Effector CD4-positive, alpha-beta T cell (primary cell): Measurements from ENCODE around the gene COL10A1.
"Not testable (repeated sequence)": the region's sequence is repeated elsewhere in the genome, so short reads cannot be mapped to it uniquely, and the experiment has no call there.

Experiments used
- DNase-seq: peaks from one replicate; pipeline ENCODE4 v3.0.0-alpha.2; 2020

Gene COL10A1

DNA sequence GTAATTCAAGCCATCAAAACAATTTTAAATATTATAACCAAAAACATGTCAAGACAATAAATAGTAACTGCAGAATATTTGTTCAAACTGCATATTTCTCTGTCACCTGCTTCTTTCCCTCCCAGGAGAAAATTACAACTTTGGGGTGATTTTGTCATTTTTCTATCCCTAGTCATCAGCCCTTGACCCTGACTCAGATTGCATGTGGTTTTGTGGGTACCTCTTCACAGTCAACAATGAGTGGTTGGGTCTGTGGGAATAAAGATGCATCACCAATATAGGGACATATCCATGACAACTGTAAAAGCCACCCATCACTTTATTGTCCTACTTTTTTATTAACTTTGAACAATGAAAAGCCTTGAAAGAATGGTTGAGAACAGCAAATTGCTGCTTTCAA lies 7.3 kb downstream of the COL10A1 start:
- DNase-seq: no peak

GRCh38 chr6:116115781-116116180 lies 10.2 kb downstream of the COL10A1 start:
- no peak for DNase-seq

DNA sequence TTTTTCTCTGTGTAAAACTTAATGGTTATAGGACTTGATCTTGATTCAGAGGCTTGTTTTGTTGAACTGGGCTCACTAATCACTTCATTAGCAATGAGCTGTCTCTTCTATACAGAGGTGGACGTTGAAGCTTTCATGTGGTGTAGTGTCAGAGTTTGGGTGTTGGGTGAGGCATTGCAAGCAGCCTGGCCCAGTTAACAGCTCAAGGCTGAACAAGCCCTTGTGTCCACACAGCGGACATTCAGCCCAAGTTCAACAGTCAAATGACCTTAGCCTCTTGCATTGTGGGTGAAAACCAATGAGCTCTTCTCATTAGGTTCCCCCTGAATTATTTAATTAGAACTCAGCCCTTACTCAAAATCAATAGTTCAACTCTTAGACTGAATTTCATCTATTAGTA lies 12.5 kb downstream of the COL10A1 start:
- DNase-seq: no peak

DNA sequence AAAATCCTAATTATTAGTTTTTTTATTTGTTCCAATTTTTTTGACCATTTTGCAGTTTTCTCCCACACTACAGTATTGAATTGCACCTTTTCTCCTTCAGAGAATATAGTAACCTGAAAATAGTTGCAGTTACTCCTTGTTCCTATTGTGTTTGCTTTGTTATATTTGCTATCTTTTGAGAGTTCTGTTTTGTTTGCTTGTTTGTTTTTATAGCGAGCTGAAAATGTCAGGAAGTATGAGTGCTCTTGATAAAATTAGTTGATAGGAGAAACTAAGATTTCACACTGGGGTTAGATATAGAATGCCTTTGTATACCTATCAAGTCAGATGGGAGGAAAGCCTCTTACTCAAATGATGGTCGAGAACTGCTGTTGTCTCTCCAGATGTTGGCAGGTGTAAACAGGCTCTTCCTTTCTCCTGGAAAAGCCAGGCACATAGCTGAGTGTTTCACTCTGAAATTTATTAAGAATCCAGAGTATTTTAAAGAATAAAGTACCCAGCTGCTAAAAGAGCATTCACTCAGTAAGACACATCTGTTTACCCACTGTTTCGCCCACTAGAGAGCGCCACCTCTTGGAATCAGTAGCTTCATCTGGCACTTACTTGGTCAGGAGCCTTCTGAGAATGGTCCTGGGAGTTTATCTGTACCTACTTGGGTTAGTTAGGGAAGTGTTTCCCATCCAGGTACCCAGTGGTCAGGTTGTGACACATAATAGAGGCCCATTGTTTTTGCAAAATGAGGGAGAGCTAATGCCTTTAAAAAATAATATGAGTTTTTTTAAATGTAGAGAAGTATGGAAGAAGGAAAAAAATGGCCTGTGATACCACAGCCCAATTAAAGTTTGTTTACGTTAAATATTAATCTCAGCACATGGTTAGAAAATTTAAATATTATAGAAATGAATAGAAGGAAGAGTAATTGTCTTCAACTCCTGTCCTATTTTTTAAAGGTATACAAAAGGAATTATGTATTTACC lies 14.1 kb downstream of the COL10A1 start:
- no peak for DNase-seq

- no peak for DNase-seq
These were observed 17.1 kb downstream of the COL10A1 start for GRCh38 chr6:116108836-116109235.

- DNase-seq: no peak
These were observed 19.8 kb downstream of the COL10A1 start for GRCh38 chr6:116106146-116106545.

- no peak for DNase-seq
These were observed 20.7 kb downstream of the COL10A1 start for GRCh38 chr6:116105247-116105646.

GRCh38 chr6:116104636-116105035 lies 21.3 kb downstream of the COL10A1 start:
- DNase-seq: no peak

- DNase-seq: no peak
These were observed 23.1 kb downstream of the COL10A1 start for GRCh38 chr6:116102873-116103272.

GRCh38 chr6:116101790-116102189 lies 24.1 kb downstream of the COL10A1 start:
- no peak for DNase-seq

DNA sequence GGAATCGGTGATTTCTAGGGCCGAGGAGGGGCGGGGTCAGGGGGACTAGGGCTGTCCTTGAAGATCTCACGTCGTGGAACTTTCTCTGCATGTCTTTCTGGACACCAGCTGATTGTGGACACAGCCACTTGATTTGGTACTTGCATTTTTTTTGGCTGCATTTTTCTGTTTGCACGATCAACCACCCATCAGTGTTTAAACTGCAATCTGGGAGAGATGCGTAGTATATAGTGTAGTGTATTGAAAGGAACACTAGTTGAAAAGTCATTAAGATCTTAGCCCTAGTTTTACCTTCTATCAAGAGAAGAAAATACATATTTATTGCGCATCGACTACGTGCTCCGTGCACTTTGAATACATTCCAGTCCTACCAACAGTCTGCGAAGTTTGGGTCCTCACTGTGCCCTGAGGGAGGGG lies 24.6 kb downstream of the COL10A1 start:
- no peak for DNase-seq

GRCh38 chr6:116100419-116101301 lies 25.3 kb downstream of the COL10A1 start, which contains the start of gene NT5DC1:
TSS of gene NT5DC1 (plus strand) at chr6:116100853. CDS start at chr6:116100931, 78 bp downstream.
- peak; percentile 73 for DNase-seq

DNA sequence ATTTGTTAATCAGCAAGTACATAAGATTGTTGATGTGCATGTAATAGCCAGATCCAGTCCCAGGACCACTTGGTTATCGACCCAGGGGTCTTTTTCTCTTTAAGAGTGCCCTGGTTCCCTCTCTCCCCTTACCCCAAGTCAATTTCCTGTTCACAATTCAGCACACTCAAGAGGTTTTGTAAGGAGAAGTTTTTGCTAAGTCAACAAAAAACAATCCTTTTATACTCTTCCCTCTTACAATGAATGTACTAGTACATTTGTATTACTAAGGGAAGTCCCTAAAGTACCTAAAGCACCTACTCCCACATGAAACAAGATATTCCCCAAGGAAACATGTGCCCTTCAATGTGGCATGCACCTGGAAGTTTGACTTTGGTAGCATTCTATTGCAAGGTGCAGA lies 26.9 kb downstream of the COL10A1 start:
- DNase-seq: no peak

DNA sequence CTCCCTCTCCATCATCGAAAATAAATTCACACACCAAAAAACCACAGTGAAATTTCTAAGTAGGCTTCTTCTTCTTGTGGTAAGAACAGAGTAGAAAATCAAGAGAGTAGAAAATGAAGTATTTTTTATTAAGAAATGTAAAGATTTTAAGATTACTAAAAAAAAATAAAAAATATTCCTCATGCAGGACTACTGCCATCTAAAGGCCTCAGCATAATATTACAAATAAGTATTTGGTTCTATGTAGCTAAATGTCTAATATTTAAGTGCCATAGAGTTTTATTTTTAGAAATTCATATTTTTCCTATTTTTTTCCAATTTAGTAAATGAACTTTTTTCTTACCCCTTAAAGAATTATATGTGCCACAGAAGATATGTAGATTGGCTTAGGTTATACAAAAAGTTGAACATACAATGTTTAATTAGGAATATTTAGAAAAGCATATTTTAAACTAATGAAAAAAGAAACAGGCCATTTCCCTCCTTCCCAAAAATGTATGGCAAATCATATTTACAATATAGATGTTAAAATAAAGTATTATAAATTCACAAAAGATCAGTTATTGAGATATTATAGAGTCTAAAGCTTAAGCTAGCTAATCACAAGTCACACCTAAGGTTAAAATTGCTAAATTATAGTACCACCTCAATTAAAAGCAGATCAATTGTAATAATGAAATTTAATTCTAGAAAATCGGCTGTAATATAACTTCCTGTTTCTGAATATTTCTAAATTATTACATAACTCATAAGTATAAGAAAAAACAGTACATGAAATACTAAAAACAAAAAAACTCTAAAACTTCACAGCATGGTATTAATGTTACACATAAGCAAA lies 28.7 kb downstream of the COL10A1 start:
- no peak for DNase-seq

DNA sequence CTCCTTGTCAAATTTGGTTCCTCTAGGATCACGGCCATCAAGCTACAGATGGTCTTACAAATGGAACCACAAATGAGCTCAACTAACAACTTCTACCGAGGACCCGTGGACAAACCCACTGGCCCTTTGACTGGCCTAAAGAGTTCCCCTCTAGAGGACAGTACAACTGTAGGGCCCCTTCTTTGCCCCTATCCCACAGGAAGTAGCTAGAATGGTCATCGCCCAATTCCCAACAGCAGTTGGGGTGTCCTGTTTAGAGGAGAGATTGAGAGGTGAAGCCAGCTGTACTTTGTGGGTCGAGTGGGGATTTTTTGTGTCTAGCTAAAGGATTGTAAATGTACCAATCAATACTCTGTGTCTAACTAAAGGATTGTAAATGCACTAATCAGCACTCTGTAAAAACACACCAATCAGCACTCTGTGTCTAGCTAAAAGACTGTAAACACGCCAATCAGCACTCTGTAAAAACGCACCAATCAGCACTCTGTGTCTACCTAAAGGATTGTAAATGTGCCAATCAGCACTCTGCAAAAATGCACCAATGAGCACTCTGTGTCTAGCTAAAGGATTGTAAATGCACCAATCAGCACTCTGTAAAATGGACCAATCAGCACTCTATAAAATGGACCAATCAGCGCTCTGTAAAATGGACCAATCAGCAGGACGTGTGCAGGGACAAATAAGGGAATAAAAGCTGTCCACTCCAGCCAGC lies 29.7 kb downstream of the COL10A1 start:
- DNase-seq: not testable (repeated sequence)

DNA sequence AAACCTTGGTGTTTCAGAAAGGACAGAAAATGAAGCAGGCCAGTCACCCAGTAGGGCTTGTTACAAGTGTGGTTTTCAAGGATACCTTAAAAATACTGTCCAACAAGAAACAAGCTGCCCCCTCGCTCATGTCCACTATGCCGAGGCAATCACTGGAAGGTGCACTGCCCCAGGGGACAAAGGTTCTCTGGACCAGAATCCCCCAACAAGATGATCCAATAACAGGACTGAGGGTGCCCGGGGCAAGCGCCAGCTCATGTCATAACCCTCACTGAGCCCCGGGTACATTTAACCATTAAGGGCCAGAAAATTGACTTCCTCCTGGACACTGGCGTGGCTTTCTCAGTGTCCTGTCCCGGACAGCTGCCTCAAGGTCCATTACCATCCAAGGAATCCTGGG lies 31.9 kb downstream of the COL10A1 start:
- DNase-seq: no peak

DNA sequence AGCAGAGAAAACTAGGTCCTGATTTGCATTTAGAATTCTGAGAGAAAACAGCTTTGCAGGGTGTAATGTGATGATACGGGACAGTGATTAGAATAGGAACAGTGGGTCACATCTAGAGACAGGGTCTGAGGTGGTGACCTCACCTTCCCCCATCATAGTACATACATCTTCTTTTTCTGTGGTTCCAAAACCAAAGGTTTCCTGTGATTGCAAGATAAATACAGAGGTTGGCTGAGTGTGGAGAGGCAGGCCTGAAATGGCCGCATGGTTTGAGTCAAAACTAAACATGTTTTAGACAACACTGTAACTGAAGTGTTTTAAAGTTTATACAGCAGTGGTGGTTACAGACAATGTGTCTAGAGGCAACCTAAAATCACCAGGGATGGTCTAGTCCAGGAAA lies 35.7 kb downstream of the COL10A1 start:
- DNase-seq: no peak

DNA sequence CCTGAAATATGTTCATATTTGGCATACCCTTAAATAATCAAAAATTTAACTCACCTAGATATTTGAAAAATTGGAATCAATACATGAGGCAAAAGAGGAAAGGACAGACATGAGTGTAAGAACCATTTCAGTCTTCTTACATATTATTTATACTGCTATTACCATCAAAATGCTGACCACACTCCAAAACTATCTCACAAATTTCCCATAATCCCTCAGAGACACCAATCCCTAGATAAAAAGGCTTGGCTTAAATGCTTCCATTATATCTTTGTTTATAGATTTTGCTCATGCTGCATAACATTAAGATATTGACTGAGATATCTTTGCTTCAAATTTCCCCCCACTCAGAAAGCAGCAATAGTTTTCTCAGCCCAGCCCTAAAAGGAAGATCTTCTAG lies 37.0 kb downstream of the COL10A1 start:
- no peak for DNase-seq

DNA sequence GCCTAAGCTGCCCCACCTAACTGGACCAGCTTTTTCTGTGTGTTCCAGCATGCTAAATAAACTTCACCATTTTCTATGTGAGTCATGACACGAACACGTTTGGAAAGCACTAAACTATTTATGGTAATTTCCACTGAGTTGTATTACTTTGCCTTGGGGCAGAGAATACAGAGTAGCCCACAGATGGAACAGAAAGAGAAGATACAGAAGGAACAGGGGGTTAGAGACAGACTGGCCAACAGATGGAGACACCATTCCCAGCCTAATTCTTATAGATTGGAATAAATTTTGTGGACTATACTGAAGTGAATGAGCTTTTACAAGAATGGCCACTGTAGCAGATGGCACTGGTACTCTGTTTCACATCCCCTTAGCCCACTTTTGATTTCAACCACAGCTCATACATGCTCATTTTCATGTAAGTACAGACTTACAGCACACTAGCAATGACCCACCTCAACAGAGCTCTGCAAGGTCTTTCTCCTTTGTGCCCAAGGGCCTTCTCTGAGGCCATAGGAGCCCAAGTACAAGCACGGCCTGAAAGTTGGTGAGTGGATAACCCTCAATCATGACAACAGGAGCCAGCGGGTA lies 38.4 kb downstream of the COL10A1 start:
- DNase-seq: no peak

DNA sequence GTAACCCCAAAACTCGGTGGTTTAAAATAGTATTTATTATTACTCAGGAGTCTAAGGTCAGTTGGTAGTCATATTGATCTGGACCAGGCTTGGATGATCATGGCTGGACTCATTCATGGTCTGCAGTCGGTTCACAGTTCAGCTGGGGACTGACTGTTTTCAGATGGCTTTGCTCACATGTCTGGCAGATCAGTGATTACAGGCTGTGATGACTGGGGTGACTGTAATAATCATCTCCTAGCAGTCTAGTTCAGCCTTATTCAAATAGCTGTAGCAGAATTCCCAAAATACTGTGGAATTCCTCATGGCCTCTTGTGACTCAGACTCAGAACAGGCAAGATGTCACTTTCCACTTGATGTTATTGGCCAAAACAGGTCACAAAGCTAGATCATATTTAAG lies 41.6 kb downstream of the COL10A1 start:
- no peak for DNase-seq

DNA sequence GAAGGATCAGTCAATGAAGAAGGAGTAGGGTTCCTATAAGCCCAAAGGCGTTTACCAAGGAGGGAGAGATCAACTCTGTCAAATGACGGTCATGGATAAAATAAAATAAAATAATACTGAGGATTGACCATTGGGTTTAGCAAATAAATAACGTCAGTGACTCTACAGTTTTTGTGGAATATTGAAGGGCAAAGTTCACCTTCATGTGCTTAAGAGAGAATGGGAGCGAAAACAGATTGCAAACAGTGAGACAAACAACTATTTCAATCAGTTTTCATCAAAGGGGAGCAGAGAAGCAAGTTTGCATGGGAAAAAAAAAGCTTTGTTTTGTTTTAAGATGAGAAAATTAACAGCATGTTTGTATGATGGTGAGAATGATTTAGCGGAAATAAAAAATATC lies 42.9 kb downstream of the COL10A1 start:
- DNase-seq: no peak

DNA sequence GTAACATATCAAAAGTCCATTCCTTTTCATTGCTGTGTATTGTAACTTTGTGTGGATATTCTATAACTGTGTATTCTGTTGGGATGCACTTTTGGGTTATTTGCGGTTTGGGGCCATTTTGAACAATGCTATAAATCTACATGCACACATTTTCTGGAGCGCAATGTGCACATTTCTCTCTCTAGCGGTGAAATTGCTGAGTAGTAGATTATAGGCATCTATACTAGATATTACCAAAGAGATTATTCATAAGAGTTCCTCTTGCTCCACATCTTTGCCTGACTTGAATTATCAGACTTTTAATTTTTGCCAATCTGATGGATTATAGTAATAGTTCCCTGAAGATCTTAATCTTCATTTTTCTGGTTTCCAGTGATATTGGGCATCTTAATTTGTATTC lies 47.0 kb downstream of the COL10A1 start:
- no peak for DNase-seq
